Spinal cord (tissue), 10 donors: ENCODE measurements around the gene DMAP1. TPM values are rescaled to one million over a fixed set of nuclear protein-coding genes. Genes with fewer than 3 reads are reported as not detected.

Source experiments
- DNase-seq, 6 donors: peaks; one replicate each; pipeline versions ENCODE4 v3.0.0 to v3.0.0-alpha.2; 2013 to 2015; ENCODE audit warnings: low spot score in 6 of 6, low read depth in 4 of 6
- H3K27ac ChIP-seq: one replicate; pipeline ENCODE4 v1.5.1; 2013; ENCODE audit warnings: low read depth, low read length, control low read depth
- H3K27me3 ChIP-seq: one replicate; pipeline ENCODE4 v1.6.1; 2013; ENCODE audit warnings: low read length; ENCODE audit not compliant: control insufficient read depth, insufficient read depth
- H3K36me3 ChIP-seq: one replicate; pipeline ENCODE4 v1.6.1; 2013; ENCODE audit warnings: low read length; ENCODE audit not compliant: control insufficient read depth, insufficient read depth
- H3K4me1 ChIP-seq: one replicate; pipeline ENCODE4 v1.6.1; 2013; ENCODE audit warnings: low read length; ENCODE audit not compliant: control insufficient read depth, insufficient read depth
- H3K4me3 ChIP-seq: one replicate; pipeline ENCODE4 v1.5.1; 2013; ENCODE audit warnings: low read depth, low read length, control low read depth
- H3K9me3 ChIP-seq: one replicate; pipeline ENCODE4 v1.6.1; 2013; ENCODE audit warnings: low read length; ENCODE audit not compliant: control insufficient read depth, insufficient read depth
- WGBS: methylation state at CpG from one replicate; pipeline ENCODE4 v1.1.5; 2013; ENCODE audit warnings: missing lambda C conversion rate; ENCODE audit not compliant: insufficient coverage; 5-methylcytosine and 5-hydroxymethylcytosine counted together
- polyA plus RNA-seq, 2 donors: library from polyadenylated mRNA; unstranded; fragments of 120-200 nt; gene quantifications; one replicate each; pipeline ENCODE4 v1.2.1, GENCODE V29; 2013; ENCODE audit not compliant: insufficient read length in 2 of 2
- total RNA-seq, 2 donors: library from RNA; depleted of rRNA in 1 of 2; stranded (reverse); fragments of 120-200 nt in 1 of 2; fragments of >200 nt in 1 of 2; gene quantifications; one replicate each; pipeline versions ENCODE4 v1.2.3 to v1.2.4, GENCODE V29; 2013 to 2014
- donor health status: healthy.

The DMAP1 gene
- total and polyA plus RNA-seq, 4 donors: 22.8 to 78.5 (median 45.4) TPM

GRCh38 chr1:44261962-44262361 is 48.7 kb downstream of the DMAP1 start:
- DNase-seq: no peak
- Histone ChIP-seq H3K27ac (no peak overlapping the region), H3K4me3 (no peak overlapping the region), H3K27me3 (no peaks in the 10 kb centered on the region), H3K9me3 (no peaks in the 10 kb centered on the region), H3K4me1 (peaks cover 19% of the 10 kb centered on the region), H3K36me3 (peaks cover 23% of the 10 kb centered on the region)
- 80% methylated on average over 1 of the region's 5 CpGs for WGBS

GRCh38 chr1:44262414-44262813 is 49.1 kb downstream of the DMAP1 start:
- Histone ChIP-seq H3K27me3 (no peaks in the 10 kb centered on the region), H3K4me1 (peaks cover 24% of the 10 kb centered on the region), H3K36me3 (peaks cover 21% of the 10 kb centered on the region), H3K9me3 (no peaks in the 10 kb centered on the region), H3K27ac (no peak overlapping the region), H3K4me3 (no peak overlapping the region)
- DNase-seq: no peak
- WGBS: 100% methylated on average over 3 of the region's 6 CpGs

GRCh38 chr1:44262816-44263567 is 49.7 kb downstream of the DMAP1 start:
- peaks cover 20% of the 10 kb centered on the region for H3K36me3 ChIP-seq
- no peaks in the 10 kb centered on the region for H3K9me3 ChIP-seq
- H3K27ac ChIP-seq: no peak overlapping the region
- WGBS: 93% methylated on average over 4 of the region's 4 CpGs
- peaks cover 29% of the 10 kb centered on the region for H3K4me1 ChIP-seq
- no peak overlapping the region for H3K4me3 ChIP-seq
- H3K27me3 ChIP-seq: no peaks in the 10 kb centered on the region
- DNase-seq: no peak

- no peaks in the 10 kb centered on the region for H3K9me3 ChIP-seq
- no peaks in the 10 kb centered on the region for H3K27me3 ChIP-seq
- H3K4me1 ChIP-seq: peaks cover 29% of the 10 kb centered on the region
- peaks cover 18% of the 10 kb centered on the region for H3K36me3 ChIP-seq
- DNase-seq: peak in 1 of 6 donors; percentile 65
- no peak overlapping the region for H3K27ac ChIP-seq
- no peak overlapping the region for H3K4me3 ChIP-seq
- 80% methylated on average over 5 of the region's 9 CpGs for WGBS
Measured at GRCh38 chr1:44263568-44264450, 50.5 kb downstream of the DMAP1 start.

GRCh38 chr1:44264451-44264771 is 51.1 kb downstream of the DMAP1 start:
- peak in 1 of 6 donors; percentile 14 for DNase-seq
- H3K36me3 ChIP-seq: peaks cover 18% of the 10 kb centered on the region
- H3K4me1 ChIP-seq: peaks cover 29% of the 10 kb centered on the region
- H3K27me3 ChIP-seq: no peaks in the 10 kb centered on the region
- no peak overlapping the region for H3K27ac ChIP-seq
- WGBS: 89% methylated on average over 6 of the region's 11 CpGs
- no peaks in the 10 kb centered on the region for H3K9me3 ChIP-seq
- no peak overlapping the region for H3K4me3 ChIP-seq

GRCh38 chr1:44265656-44266358 is 52.5 kb downstream of the DMAP1 start:
- no peaks in the 10 kb centered on the region for H3K9me3 ChIP-seq
- no peaks in the 10 kb centered on the region for H3K27me3 ChIP-seq
- WGBS: no CpG with 5 or more reads among the region's 1 CpG
- no peak for DNase-seq
- peaks cover 29% of the 10 kb centered on the region for H3K4me1 ChIP-seq
- H3K27ac ChIP-seq: no peak overlapping the region
- H3K4me3 ChIP-seq: no peak overlapping the region
- H3K36me3 ChIP-seq: peaks cover 18% of the 10 kb centered on the region

GRCh38 chr1:44266400-44267344 is 53.4 kb downstream of the DMAP1 start:
- DNase-seq: peak in 1 of 6 donors; percentile 21
- H3K27ac ChIP-seq: no peak overlapping the region
- no peaks in the 10 kb centered on the region for H3K9me3 ChIP-seq
- WGBS: 67% methylated on average over 1 of the region's 6 CpGs
- H3K27me3 ChIP-seq: no peaks in the 10 kb centered on the region
- peaks cover 26% of the 10 kb centered on the region for H3K4me1 ChIP-seq
- peaks cover 13% of the 10 kb centered on the region for H3K36me3 ChIP-seq
- no peak overlapping the region for H3K4me3 ChIP-seq

- Histone ChIP-seq H3K4me3 (no peak overlapping the region), H3K27me3 (no peaks in the 10 kb centered on the region), H3K9me3 (no peaks in the 10 kb centered on the region), H3K27ac (no peak overlapping the region), H3K4me1 (peaks cover 18% of the 10 kb centered on the region), H3K36me3 (peaks cover 10% of the 10 kb centered on the region)
- DNase-seq: peak in 3 of 6 donors; percentile 31 to 95 (median 39)
- 58% methylated on average over 4 of the region's 5 CpGs for WGBS
Measured at GRCh38 chr1:44267438-44267837, 54.2 kb downstream of the DMAP1 start.

- Histone ChIP-seq H3K36me3 (peaks cover 6% of the 10 kb centered on the region), H3K27me3 (no peaks in the 10 kb centered on the region), H3K9me3 (no peaks in the 10 kb centered on the region), H3K27ac (no peak overlapping the region), H3K4me3 (no peak overlapping the region), H3K4me1 (peaks cover 14% of the 10 kb centered on the region)
- WGBS: no CpG with 5 or more reads among the region's 1 CpG
- DNase-seq: no peak
Measured at GRCh38 chr1:44268054-44268453, 54.8 kb downstream of the DMAP1 start.
